IPS-NIHi7 (cell line): Measurements from ENCODE around the gene CTRB1.
"Not testable (repeated sequence)": the region's sequence is repeated elsewhere in the genome, so short reads cannot be mapped to it uniquely, and the experiment has no call there.

ENCODE experiments used
- DNase-seq: peaks from one replicate; pipeline ENCODE4 v3.0.0; 2012; ENCODE audit warnings: mixed read lengths; ENCODE audit errors: extremely low spot score

The CTRB1 gene

GRCh38 chr16:75271441-75272096 is 52.8 kb downstream of the CTRB1 start:
- DNase-seq, result no peak

DNA sequence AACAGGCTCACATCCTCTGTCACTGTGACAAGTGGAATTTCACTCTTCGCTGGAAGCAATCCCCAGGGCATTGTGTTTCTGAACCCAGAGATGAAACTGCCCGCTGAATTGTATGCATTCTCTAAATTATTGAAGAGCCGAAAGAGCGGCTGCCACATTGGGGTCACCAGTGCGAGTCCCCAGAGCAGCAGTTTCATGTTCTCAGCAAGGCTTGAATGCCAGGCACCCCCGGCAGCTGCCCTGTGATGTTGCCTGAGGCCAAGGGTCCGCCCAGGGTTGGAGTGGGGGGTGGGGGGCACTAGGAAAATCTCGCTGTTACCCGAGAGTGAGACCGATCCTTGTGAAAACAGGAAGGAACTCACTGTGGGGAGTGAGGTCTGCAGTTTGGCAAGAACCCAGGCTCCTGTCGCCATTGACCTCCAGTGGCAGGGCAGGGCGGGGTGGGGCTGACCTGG is 53.3 kb downstream of the CTRB1 start:
- DNase-seq, result peak; percentile 17

DNA sequence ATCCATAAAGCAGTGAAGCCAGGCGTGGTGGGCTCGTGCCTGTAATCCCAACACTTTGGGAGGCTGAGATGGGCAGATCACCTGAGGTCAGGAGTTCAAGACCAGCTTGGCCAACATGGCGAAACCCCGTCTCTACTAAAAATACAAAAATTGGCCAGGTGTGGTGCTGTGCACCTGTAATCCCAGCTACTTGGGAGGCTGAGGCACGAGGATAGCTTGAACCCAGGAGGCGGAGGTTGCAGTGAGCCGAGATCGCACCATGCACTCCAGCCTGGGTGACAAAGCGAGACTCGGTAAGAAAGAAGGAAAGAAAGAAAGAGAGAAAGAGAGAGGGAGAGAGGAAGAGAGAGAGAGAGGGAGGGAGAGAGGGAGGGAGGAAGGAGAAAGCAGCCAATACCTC is 53.8 kb downstream of the CTRB1 start:
- not testable (repeated sequence) for DNase-seq

DNA sequence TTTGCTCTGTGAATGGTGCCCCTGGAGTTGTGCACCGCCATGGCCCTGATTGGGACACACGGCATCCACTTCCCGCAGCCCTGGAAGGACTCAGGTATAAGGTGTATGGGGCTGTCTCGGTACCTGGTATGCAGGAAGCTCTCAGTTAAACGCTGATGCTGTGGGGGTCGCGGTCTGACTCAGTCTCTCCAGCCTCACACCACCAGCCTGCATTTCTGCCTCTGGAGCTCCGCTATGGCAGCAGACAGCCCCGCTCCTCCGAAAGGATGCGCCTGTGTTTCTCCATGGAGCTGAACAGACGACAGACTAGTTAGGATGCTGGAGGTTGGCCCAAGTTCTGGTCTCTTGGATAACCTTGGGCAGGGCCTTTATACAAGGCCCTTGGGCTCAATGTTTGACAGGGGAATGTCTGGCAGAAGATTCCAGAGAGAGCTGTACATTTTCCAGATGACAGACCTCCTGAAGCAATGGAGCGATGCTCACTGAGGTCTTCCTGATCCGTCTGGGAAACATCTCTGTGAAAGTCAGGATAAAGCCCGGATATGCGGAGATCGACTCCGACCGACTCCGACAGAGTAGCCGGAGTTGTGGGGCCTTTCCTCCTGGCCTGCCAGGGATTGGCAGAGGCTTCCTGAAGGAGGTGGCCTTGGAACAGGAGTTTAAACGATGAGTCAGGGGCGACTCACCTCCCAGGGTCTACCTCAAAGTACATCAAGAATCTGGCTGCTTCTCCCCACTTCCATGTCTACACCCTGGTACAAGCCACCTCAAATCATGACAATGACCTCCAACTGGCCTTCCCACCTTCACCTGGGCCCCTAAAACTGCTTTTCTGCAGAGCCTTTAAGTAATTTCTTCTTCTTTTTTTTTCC is 54.5 kb downstream of the CTRB1 start:
- peak; percentile 17 for DNase-seq
